Calu3 (cell line): ENCODE measurements around the gene MARS1. TPM values are rescaled to one million over a fixed set of nuclear protein-coding genes. Genes with fewer than 3 reads are reported as not detected.

Experiments used
- BruUV-seq: library from RNA; stranded (reverse); fragments of 400-500 nt; replicated peaks from 2 replicates; lab custom pipeline; 2021; lab: Mats Ljungman, UMichigan
- CTCF ChIA-PET: fragments of 300-600 bp; sonication (Branson Sonifier 250); formaldehyde crosslinking; loops from one replicate; lab custom pipeline; 2022; ENCODE audit warnings: antibody characterized with exemption; lab: Charles Lee
- DNase-seq: peaks from one replicate; pipeline ENCODE4 v3.0.0; 2022
- H3K27ac Mint-ChIP-seq: one replicate; pipeline ENCODE4 v1.8.0; 2022; ENCODE audit warnings: mixed read lengths; ENCODE audit not compliant: unreplicated experiment
- H3K27me3 Mint-ChIP-seq: one replicate; pipeline ENCODE4 v1.8.0; 2022; ENCODE audit warnings: mixed read lengths; ENCODE audit not compliant: unreplicated experiment
- H3K36me3 Mint-ChIP-seq: one replicate; pipeline ENCODE4 v1.8.0; 2022; ENCODE audit warnings: mild to moderate bottlenecking, moderate library complexity, mixed read lengths; ENCODE audit not compliant: insufficient read depth, unreplicated experiment
- H3K4me1 Mint-ChIP-seq: one replicate; pipeline ENCODE4 v1.8.0; 2022; ENCODE audit warnings: mild to moderate bottlenecking, low read depth, mixed read lengths; ENCODE audit not compliant: unreplicated experiment
- H3K4me3 Mint-ChIP-seq: one replicate; pipeline ENCODE4 v1.8.0; 2022; ENCODE audit warnings: mild to moderate bottlenecking, low read depth, moderate library complexity, mixed read lengths; ENCODE audit not compliant: unreplicated experiment
- H3K9me3 Mint-ChIP-seq: one replicate; pipeline ENCODE4 v1.8.0; 2022; ENCODE audit warnings: low read depth, mixed read lengths; ENCODE audit not compliant: unreplicated experiment
- intact Hi-C: fragments of 100-400 bp; cut with micrococcal nuclease; formaldehyde crosslinking; loops from one replicate; pipeline ENCODE4 v1.10.0; 2022; ENCODE audit not compliant: unreplicated experiment
- total RNA-seq: library from RNA; stranded (reverse); gene quantifications from 2 replicates; pipeline ENCODE4 v1.2.3, GENCODE V29; 2022
- TF ChIP-seq, protein P1 (sequence below): fragments of 200-600 bp; IDR thresholded peaks from one replicate; pipeline ENCODE4 v1.8.0; 2022; ENCODE audit warnings: antibody characterized with exemption; ENCODE audit not compliant: unreplicated experiment

Gene MARS1
- total RNA-seq, 1 experiment from 2014 or later, result 358 TPM

DNA sequence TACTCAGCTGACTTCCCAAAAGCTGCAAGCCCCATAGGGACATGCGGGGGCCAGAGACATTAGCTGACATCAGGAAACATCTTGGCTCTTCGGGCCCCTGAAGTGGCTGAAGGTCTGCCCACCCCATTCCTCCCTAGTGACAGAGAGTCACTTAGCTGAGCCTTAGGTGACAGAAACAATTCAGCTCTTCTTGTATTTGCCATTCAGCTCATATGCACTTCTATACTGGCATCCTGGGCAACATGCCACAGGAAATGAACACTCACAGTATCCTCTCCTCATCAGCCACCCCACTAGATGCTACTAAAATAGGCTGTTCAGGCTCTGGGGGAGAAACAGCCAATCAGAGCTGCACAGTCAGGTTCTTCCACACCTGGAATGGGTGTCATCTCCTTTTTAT lies 55.7 kb downstream of the MARS1 start:
- Mint-ChIP-seq H3K36me3 (peaks cover 35% of the 10 kb centered on the region), H3K4me1 (peaks cover 29% of the 10 kb centered on the region), H3K27me3 (peaks cover 11% of the 10 kb centered on the region), H3K27ac (no peak overlapping the region), H3K9me3 (no peaks in the 10 kb centered on the region), H3K4me3 (no peak overlapping the region)
- TF ChIP-seq, protein P1, sequence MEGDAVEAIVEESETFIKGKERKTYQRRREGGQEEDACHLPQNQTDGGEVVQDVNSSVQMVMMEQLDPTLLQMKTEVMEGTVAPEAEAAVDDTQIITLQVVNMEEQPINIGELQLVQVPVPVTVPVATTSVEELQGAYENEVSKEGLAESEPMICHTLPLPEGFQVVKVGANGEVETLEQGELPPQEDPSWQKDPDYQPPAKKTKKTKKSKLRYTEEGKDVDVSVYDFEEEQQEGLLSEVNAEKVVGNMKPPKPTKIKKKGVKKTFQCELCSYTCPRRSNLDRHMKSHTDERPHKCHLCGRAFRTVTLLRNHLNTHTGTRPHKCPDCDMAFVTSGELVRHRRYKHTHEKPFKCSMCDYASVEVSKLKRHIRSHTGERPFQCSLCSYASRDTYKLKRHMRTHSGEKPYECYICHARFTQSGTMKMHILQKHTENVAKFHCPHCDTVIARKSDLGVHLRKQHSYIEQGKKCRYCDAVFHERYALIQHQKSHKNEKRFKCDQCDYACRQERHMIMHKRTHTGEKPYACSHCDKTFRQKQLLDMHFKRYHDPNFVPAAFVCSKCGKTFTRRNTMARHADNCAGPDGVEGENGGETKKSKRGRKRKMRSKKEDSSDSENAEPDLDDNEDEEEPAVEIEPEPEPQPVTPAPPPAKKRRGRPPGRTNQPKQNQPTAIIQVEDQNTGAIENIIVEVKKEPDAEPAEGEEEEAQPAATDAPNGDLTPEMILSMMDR, result no peak
- intact Hi-C loops, result no loop called here
- no peak for DNase-seq
- no TSS peak for BruUV-seq
- CTCF ChIA-PET, result interaction anchor here (0.8 kb wide), 1 partner anchor 188 kb away, joined by 3 read pairs; no protein-coding TSS in a partner anchor

DNA sequence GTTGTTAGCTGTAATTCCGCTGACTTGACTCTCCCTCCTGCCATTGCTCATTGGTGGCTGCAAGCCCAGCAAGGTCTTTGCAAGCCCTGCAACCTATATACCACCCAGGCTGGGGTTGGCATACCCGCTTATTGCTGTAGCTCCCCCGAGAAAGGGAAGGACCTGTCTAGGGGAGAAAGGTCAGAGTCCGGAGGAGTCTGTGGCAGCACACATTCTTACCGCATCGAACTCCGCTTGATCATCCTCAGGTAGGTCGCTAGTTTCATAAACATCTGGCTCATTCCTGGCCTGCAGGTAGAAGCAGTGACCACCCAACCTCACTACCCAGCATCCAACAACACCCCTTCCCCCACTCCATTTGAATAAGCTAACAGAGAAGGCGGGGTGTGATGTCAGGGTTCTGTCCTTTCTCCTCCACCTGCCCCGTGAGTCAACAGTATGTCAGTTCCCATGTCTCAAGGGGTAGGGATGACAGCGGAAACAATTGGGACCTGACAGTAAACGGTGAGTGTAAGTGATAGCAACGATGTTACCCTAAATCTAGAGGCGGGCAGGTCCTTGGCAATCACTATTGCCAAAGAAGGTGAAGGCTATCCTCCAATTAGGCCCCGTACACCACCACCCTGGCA lies 58.1 kb downstream of the MARS1 start:
- TF ChIP-seq, protein P1, result no peak
- intact Hi-C loops, result no loop called here
- CTCF ChIA-PET, result interaction anchor here (0.7 to 1.8 kb wide), 5 partner anchors 25 to 87 kb away, joined by 3 to 10 read pairs (median 4); partner anchors contain the start of genes B4GALNT1 and DDIT3
- peak overlapping the region; percentile 93 for H3K27ac Mint-ChIP-seq
- peaks cover 35% of the 10 kb centered on the region for H3K27me3 Mint-ChIP-seq
- H3K4me1 Mint-ChIP-seq, result peaks cover 33% of the 10 kb centered on the region
- no peak for DNase-seq
- H3K4me3 Mint-ChIP-seq, result peak overlapping the region; percentile 98
- peaks cover 30% of the 10 kb centered on the region for H3K36me3 Mint-ChIP-seq
- BruUV-seq, result no TSS peak
- H3K9me3 Mint-ChIP-seq, result no peaks in the 10 kb centered on the region

DNA sequence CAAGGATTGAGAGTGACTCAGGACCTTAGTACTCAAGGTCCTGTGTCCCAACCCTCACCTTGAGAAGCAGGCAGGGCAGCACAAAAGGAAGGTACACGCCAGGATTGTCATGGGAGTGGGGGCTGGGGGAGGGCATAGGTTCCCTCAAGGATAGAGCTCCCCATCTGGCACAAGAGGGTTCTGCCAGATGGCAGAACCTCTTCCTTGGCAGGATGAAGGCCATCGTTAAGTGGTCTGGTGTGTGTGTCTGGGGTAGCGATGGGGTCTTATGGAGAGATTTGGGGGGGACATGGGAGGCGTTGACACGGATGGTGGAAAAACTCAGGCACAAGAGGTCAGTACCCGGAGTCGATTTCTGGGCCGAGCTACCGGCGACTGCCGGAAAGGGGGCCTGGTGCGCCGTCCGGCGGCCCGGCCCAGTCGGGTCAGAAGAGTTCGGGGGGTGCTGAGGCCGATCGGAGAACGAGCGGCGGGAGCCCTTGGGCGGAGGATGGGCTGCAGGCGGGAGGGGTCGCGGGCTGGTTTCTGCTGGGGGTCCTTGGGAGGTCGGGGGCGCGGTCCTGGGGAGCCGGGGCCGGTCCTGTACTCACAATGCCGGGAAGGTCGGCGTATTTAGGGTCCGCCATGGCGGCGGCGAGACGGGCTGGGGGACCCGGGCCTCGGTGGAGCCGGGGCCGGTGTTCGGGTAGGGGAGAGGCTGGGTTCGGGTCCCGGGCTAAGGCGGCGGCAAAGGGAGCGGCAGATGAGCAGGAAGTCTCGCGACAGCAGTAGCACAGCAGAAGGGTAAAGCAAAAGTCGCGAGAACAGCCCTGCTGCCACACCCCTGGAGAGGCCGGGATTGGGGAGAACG lies 58.8 kb downstream of the MARS1 start, which contains the start of gene DCTN2:
TSS of gene DCTN2 (minus strand) at position 755 of the 850 bp plus-strand sequence. CDS start at position 626, 129 bp downstream.
- H3K36me3 Mint-ChIP-seq, result peaks cover 30% of the 10 kb centered on the region
- no TSS peak for BruUV-seq
- H3K27me3 Mint-ChIP-seq, result peaks cover 42% of the 10 kb centered on the region
- intact Hi-C loops, result no loop called here
- peak within 1 kb of the TSS; percentile 98 for H3K4me3 Mint-ChIP-seq
- H3K9me3 Mint-ChIP-seq, result no peaks in the 10 kb centered on the region
- H3K27ac Mint-ChIP-seq, result peak within 1 kb of the TSS; percentile 93
- peaks cover 33% of the 10 kb centered on the region for H3K4me1 Mint-ChIP-seq
- CTCF ChIA-PET, result interaction anchor here (0.7 to 1.8 kb wide), 5 partner anchors 26 to 86 kb away, joined by 3 to 10 read pairs (median 4); partner anchors contain the start of genes B4GALNT1 and DDIT3
- TF ChIP-seq, protein P1, result no peak
- DNase-seq, result peak; percentile 97

DNA sequence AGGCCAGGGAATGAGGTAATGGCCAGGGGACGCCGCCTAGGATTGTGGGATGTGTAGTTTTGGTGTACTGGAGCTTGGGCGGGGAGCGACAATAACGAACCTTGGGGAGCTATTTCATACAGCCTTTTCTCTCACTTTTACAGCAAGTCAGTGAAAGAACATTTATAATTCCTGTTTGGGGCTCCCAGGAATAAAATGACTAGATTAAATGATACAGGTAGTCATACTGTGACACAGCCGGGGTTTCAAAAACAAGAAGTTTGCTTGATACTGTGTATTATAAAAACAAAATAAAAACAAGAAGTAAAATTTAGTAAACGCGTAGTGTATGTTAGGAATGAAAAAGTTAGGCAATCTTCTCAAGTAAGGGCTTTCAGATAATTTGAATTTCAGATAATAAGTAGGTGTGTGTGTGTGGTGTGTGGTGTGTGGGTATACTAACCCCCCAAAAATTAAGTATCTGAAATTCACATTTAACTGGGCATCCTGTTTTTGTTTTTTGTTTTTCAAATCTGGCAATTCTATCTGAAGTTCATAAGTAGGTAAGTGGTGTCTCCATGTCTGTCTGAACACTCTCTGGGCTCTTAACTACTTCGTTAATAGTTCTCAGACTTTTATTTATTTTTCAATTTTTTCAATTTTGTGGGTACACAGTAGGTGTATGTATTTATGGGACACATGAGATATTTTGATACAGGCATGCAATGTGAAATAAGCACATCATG lies 59.6 kb downstream of the MARS1 start:
- BruUV-seq, result TSS peak; percentile 73
- Mint-ChIP-seq H3K9me3 (no peaks in the 10 kb centered on the region), H3K4me1 (peaks cover 33% of the 10 kb centered on the region), H3K4me3 (peak overlapping the region; percentile 98), H3K27ac (peak overlapping the region; percentile 93), H3K27me3 (peaks cover 50% of the 10 kb centered on the region), H3K36me3 (peaks cover 25% of the 10 kb centered on the region)
- TF ChIP-seq, protein P1, result no peak
- CTCF ChIA-PET, result interaction anchor here (1.2 to 1.8 kb wide), 4 partner anchors 27 to 85 kb away, joined by 3 to 10 read pairs (median 4); partner anchors contain the start of genes B4GALNT1 and DDIT3
- intact Hi-C loops, result no loop called here
- DNase-seq, result no peak
